HEK293 (cell line): ENCODE results near the gene RFTN2.

ENCODE experiments used
- CTCF ChIA-PET: fragments of 350-600 bp; formaldehyde crosslinking; extraction: SDS; loops from one replicate; lab custom pipeline; 2021; ENCODE audit warnings: antibody characterized with exemption; lab: Yijun Ruan, JAX
- POLR2A ChIA-PET: fragments of 300-600 bp; formaldehyde crosslinking; extraction: SDS; loops from one replicate; lab custom pipeline; 2020; ENCODE audit warnings: antibody characterized with exemption, inconsistent platforms; lab: Yijun Ruan, JAX
- H3K27ac ChIP-seq: fragments of 200-500 bp; sonication (Bioruptor generic); 2 replicates; pipeline ENCODE4 v1.5.1; 2014; ENCODE audit warnings: low read depth, low read length, control low read depth, inconsistent platforms; ENCODE audit errors: extremely low read depth
- H3K36me3 ChIP-seq, 2 experiments: fragments of 200-500 bp in 1 of 2; sonication (Bioruptor generic) in 1 of 2; 1 replicate in 1 of 2; 2 replicates in 1 of 2; pipeline ENCODE4 v1.5.1; 2014 to 2017; ENCODE audit warnings: inconsistent platforms in 2 of 2, low read length in 2 of 2; ENCODE audit not compliant: control insufficient read depth in 2 of 2, insufficient read depth in 1 of 2
- H3K4me1 ChIP-seq: fragments of 200-500 bp; sonication (Bioruptor generic); 2 replicates; pipeline ENCODE4 v1.5.1; 2014; ENCODE audit warnings: mild to moderate bottlenecking, low read length, inconsistent platforms; ENCODE audit not compliant: control insufficient read depth, insufficient read depth
- H3K4me3 ChIP-seq: 2 replicates; pipeline ENCODE4 v1.5.1; 2011; ENCODE audit warnings: low read depth, mild to moderate bottlenecking, control low read depth, low read length, moderate library complexity
- H3K9me3 ChIP-seq: fragments of 200-500 bp; sonication (Bioruptor generic); 2 replicates; pipeline ENCODE4 v1.5.1; 2014; ENCODE audit warnings: low read depth, low read length, inconsistent platforms; ENCODE audit not compliant: control insufficient read depth, insufficient read depth
- KLF9 ChIP-seq: fragments of 450-650 bp; formaldehyde crosslinking; IDR thresholded peaks from 2 replicates; pipeline ENCODE4 v1.5.1; 2016; ENCODE audit warnings: missing biosample characterization, missing genetic modification characterization, low read depth
- MZF1 ChIP-seq: fragments of 450-650 bp; formaldehyde crosslinking; IDR thresholded peaks from 2 replicates; pipeline ENCODE4 v1.5.1; 2017; ENCODE audit warnings: missing biosample characterization, missing genetic modification characterization, borderline replicate concordance
- PRDM6 ChIP-seq: fragments of 450-650 bp; formaldehyde crosslinking; IDR thresholded peaks from 2 replicates; pipeline ENCODE4 v1.5.1; 2017; ENCODE audit warnings: missing biosample characterization, missing genetic modification characterization
- ZBTB20 ChIP-seq: fragments of 450-650 bp; formaldehyde crosslinking; IDR thresholded peaks from 2 replicates; pipeline ENCODE4 v1.5.1; 2016; ENCODE audit warnings: missing biosample characterization, missing genetic modification characterization
- ZBTB48 ChIP-seq: fragments of 450-650 bp; formaldehyde crosslinking; IDR thresholded peaks from 2 replicates; pipeline ENCODE4 v1.5.1; 2016; ENCODE audit warnings: missing biosample characterization, missing genetic modification characterization
- ZEB2 ChIP-seq: fragments of 450-650 bp; formaldehyde crosslinking; IDR thresholded peaks from 2 replicates; pipeline ENCODE4 v1.5.1; 2016; ENCODE audit warnings: missing biosample characterization, missing genetic modification characterization
- ZNF239 ChIP-seq: fragments of 450-650 bp; formaldehyde crosslinking; IDR thresholded peaks from 2 replicates; pipeline ENCODE4 v1.5.1; 2016; ENCODE audit warnings: missing biosample characterization, missing genetic modification characterization
- ZNF26 ChIP-seq: fragments of 450-650 bp; formaldehyde crosslinking; IDR thresholded peaks from 2 replicates; pipeline ENCODE4 v1.5.1; 2016; ENCODE audit warnings: missing biosample characterization, missing genetic modification characterization
- ZNF274 ChIP-seq, 2 experiments: fragments of 200-500 bp in 1 of 2; fragments of 450-650 bp in 1 of 2; sonication (Bioruptor generic) in 1 of 2; formaldehyde crosslinking in 1 of 2; IDR thresholded peaks; 2 replicates each; pipeline versions ENCODE4 v1.5.1 to v1.6.1; 2014 to 2016; ENCODE audit warnings: borderline replicate concordance in 1 of 2, inconsistent platforms in 1 of 2, low read length in 1 of 2, missing biosample characterization in 1 of 2, missing genetic modification characterization in 1 of 2
- ZNF426 ChIP-seq: fragments of 450-650 bp; formaldehyde crosslinking; IDR thresholded peaks from 2 replicates; pipeline ENCODE4 v1.5.1; 2017; ENCODE audit warnings: missing biosample characterization, missing genetic modification characterization, mild to moderate bottlenecking, inconsistent platforms, moderate library complexity
- ZNF501 ChIP-seq: fragments of 450-650 bp; formaldehyde crosslinking; IDR thresholded peaks from 2 replicates; pipeline ENCODE4 v1.5.1; 2016; ENCODE audit warnings: missing biosample characterization, missing genetic modification characterization
- ZNF549 ChIP-seq: fragments of 450-650 bp; IDR thresholded peaks from 2 replicates; pipeline ENCODE4 v1.5.1; 2018; ENCODE audit warnings: missing biosample characterization, missing genetic modification characterization, mild to moderate bottlenecking, inconsistent platforms, moderate library complexity
- ZNF600 ChIP-seq: fragments of 450-650 bp; formaldehyde crosslinking; IDR thresholded peaks from 2 replicates; pipeline ENCODE4 v1.5.1; 2016; ENCODE audit warnings: missing biosample characterization, missing genetic modification characterization
- ZSCAN30 ChIP-seq: fragments of 450-650 bp; IDR thresholded peaks from 2 replicates; pipeline ENCODE4 v1.5.1; 2018; ENCODE audit warnings: missing biosample characterization, mild to moderate bottlenecking, missing genetic modification characterization, moderate library complexity
- TF ChIP-seq, protein P1 (sequence below): fragments of 450-650 bp; formaldehyde crosslinking; IDR thresholded peaks from 2 replicates; pipeline ENCODE4 v1.5.1; 2016; ENCODE audit warnings: missing biosample characterization, missing genetic modification characterization

RFTN2 gene

GRCh38 chr2:197598450-197598849 lies 76.9 kb downstream of the RFTN2 start:
- no peaks in the 10 kb centered on the region for H3K36me3 ChIP-seq
- no peaks in the 10 kb centered on the region for H3K4me1 ChIP-seq
- ChIA-PET POLR2A (no interaction called here), CTCF (no interaction called here)
- TF ChIP-seq ZNF426 (tag by site-specific recombination), result no peak
- no peak overlapping the region for H3K4me3 ChIP-seq
- H3K9me3 ChIP-seq, result no peaks in the 10 kb centered on the region
- H3K27ac ChIP-seq, result no peak overlapping the region

DNA sequence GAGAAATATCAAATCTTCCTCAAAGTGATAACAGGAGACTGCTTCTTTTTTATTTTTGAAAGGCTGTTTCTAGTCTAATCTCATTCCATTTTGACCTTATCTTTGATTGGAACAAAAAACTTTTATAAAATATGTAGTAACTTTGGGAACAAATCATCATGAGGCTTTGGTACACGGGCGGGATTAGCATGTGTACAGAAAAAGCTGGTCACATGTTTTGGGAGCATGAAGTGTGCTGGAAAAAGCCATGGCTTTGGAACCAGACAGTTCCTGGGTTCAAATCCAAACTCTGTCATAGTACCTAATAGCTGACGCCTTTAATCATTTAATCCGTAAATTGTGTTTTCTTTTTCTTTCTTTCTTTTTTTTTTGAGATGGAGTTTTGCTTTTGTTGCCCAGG lies 78.2 kb downstream of the RFTN2 start:
- Histone ChIP-seq H3K27ac (no peak overlapping the region), H3K36me3 (no peaks in the 10 kb centered on the region)
- CTCF ChIA-PET, result interaction anchor here (1.0 kb wide), 1 partner anchor 699 kb away, joined by 4 read pairs; no protein-coding TSS in a partner anchor
- TF ChIP-seq ZNF26 (tag by site-specific recombination), result no peak
- TF ChIP-seq, protein P1, sequence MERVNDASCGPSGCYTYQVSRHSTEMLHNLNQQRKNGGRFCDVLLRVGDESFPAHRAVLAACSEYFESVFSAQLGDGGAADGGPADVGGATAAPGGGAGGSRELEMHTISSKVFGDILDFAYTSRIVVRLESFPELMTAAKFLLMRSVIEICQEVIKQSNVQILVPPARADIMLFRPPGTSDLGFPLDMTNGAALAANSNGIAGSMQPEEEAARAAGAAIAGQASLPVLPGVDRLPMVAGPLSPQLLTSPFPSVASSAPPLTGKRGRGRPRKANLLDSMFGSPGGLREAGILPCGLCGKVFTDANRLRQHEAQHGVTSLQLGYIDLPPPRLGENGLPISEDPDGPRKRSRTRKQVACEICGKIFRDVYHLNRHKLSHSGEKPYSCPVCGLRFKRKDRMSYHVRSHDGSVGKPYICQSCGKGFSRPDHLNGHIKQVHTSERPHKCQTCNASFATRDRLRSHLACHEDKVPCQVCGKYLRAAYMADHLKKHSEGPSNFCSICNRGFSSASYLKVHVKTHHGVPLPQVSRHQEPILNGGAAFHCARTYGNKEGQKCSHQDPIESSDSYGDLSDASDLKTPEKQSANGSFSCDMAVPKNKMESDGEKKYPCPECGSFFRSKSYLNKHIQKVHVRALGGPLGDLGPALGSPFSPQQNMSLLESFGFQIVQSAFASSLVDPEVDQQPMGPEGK (tag by site-specific recombination), result no peak
- TF ChIP-seq ZSCAN30, result no peak
- no peak for TF ChIP-seq MZF1
- TF ChIP-seq ZNF501 (tag by site-specific recombination), result no peak
- TF ChIP-seq ZBTB48, result no peak
- TF ChIP-seq ZNF239, result no peak
- TF ChIP-seq ZNF549 (tag by site-specific recombination), result no peak
- no peak for TF ChIP-seq ZEB2 (tag by site-specific recombination)
- TF ChIP-seq KLF9 (tag by site-specific recombination), result no peak
- TF ChIP-seq, all 188 proteins: peak for 0
- no peaks in the 10 kb centered on the region for H3K4me1 ChIP-seq
- no peaks in the 10 kb centered on the region for H3K9me3 ChIP-seq
- no peak overlapping the region for H3K4me3 ChIP-seq
- POLR2A ChIA-PET, result no interaction called here

GRCh38 chr2:197596766-197597165 lies 78.6 kb downstream of the RFTN2 start:
- ChIA-PET CTCF (interaction anchor here (0.6 to 1.0 kb wide), 2 partner anchors 418 to 700 kb away, joined by 3 to 4 read pairs; no protein-coding TSS in a partner anchor), POLR2A (interaction anchor here (1.2 kb wide), 1 partner anchor 97 kb away, joined by 3 read pairs; the partner anchor contains the start of genes HSPD1 and HSPE1)
- H3K9me3 ChIP-seq, result no peaks in the 10 kb centered on the region
- no peaks in the 10 kb centered on the region for H3K36me3 ChIP-seq
- TF ChIP-seq ZBTB20 (tag by site-specific recombination) (no peak), ZNF600 (tag by site-specific recombination) (no peak), PRDM6 (no peak), ZNF274 (IDR thresholded peaks at IDR 0.05; ENCODE audit: low read length) (no peak), ZNF274 (tag by site-specific recombination; IDR thresholded peaks at IDR 0.05; ENCODE audit: borderline replicate concordance) (no peak)
- no peaks in the 10 kb centered on the region for H3K4me1 ChIP-seq
- no peak overlapping the region for H3K27ac ChIP-seq
- H3K4me3 ChIP-seq, result no peak overlapping the region
